ENCODE measurements around the gene LMX1A. TPM values are rescaled to one million over a fixed set of nuclear protein-coding genes. Genes with fewer than 3 reads are reported as not detected.

The LMX1A gene
- total and polyA plus RNA-seq, 2 experiments from 2014 or later = not detected

- no peak for TF ChIP-seq ZNF462 (CRISPR knock-in tag; IDR thresholded peaks at IDR 0.05)
Observed at GRCh38 chr1:165317612-165318011, 38.9 kb downstream of the LMX1A start (continued).

- H3K27ac Mint-ChIP-seq = no peak overlapping the region
- H3K4me1 Mint-ChIP-seq = no peaks in the 10 kb centered on the region
- no peaks in the 10 kb centered on the region for H3K4me1 ChIP-seq (ENCODE audit: insufficient read depth)
- no peak overlapping the region for H3K4me3 ChIP-seq
- no peak overlapping the region for H3K4me3 Mint-ChIP-seq
- DNase-seq (ENCODE audit: low spot score) (no peak), ATAC-seq (no peak)
- no peak overlapping the region for H3K27ac ChIP-seq (ENCODE audit: low read depth)
- no peaks in the 10 kb centered on the region for H3K9me2 ChIP-seq (ENCODE audit: insufficient read depth)
- H3K36me3 ChIP-seq (ENCODE audit: insufficient read depth) = no peaks in the 10 kb centered on the region
- no peaks in the 10 kb centered on the region for H4K20me1 ChIP-seq (replicated peaks; ENCODE audit: insufficient read depth)
- H3K9me3 Mint-ChIP-seq = peaks cover 6% of the 10 kb centered on the region; the same call in 2 of the 3 replicates
- no peaks in the 10 kb centered on the region for H3F3A ChIP-seq (replicated peaks; ENCODE audit: low read depth)
- no peaks in the 10 kb centered on the region for H3K79me2 ChIP-seq (replicated peaks; ENCODE audit: insufficient read depth)
- H3K4me2 ChIP-seq = no peak overlapping the region
- 0 out of 3 replicates have a peak, but pooled peaks cover 2% of the 10 kb centered on the region for H3K36me3 Mint-ChIP-seq (ENCODE audit: low read depth)
- no peaks in the 10 kb centered on the region for H3K27me3 ChIP-seq (ENCODE audit: insufficient read depth)
- TF ChIP-seq STAT1 (IDR thresholded peaks at IDR 0.05; ENCODE audit: unreplicated experiment) (no peak), REST (IDR thresholded peaks at IDR 0.05; ENCODE audit: unreplicated experiment) (no peak), CTCF (conservative IDR thresholded peaks at IDR 0.05; ENCODE audit: low read depth in 2 of 2) (no peak)
- peaks cover 4% of the 10 kb centered on the region for H3K27me3 Mint-ChIP-seq (ENCODE audit: insufficient read depth, low read depth, poor library complexity)
- 0 out of 2 replicates have a peak overlapping the region, but pooled peaks have one; percentile 32 for H2AFZ ChIP-seq
Observed at GRCh38 chr1:165316153-165316772, 40.3 kb downstream of the LMX1A start.

Measured in GM23338 (cell line).